Activated CD8-positive, alpha-beta T cell treated with anti-CD3 and anti-CD28 coated beads, Interleukin-2, amount 10 ng/mL, durations not matched to agents 7 days and 5 days (primary cell): Measurements from ENCODE around the gene SDF2L1. TPM values are rescaled to one million over a fixed set of nuclear protein-coding genes. Genes with fewer than 3 reads are reported as not detected.

ENCODE experiments used
- ATAC-seq: fragments of 150-1000 bp; cut with Tn5 transposase; one replicate; pipeline ENCODE4 v1.10.0; 2021; ENCODE audit warnings: moderate library complexity
- CTCF ChIA-PET: fragments of 350-600 bp; sonication (Branson Sonifier 250); formaldehyde crosslinking; loops from one replicate; lab custom pipeline; 2021; ENCODE audit warnings: antibody characterized with exemption; lab: Charles Lee
- POLR2A ChIA-PET: fragments of 350-600 bp; sonication (Branson Sonifier 250); formaldehyde crosslinking; loops from one replicate; lab custom pipeline; 2021; ENCODE audit warnings: antibody characterized with exemption; lab: Charles Lee
- DNase-seq: peaks from one replicate; pipeline ENCODE4 v3.0.0-alpha.2; 2020
- H3K27ac Mint-ChIP-seq: one replicate; pipeline ENCODE4 v1.8.0; 2021; ENCODE audit warnings: mild to moderate bottlenecking, mixed read lengths
- H3K27me3 Mint-ChIP-seq: one replicate; pipeline ENCODE4 v1.8.0; 2021; ENCODE audit warnings: low read depth, mixed read lengths
- H3K36me3 Mint-ChIP-seq: one replicate; pipeline ENCODE4 v1.8.0; 2021; ENCODE audit warnings: low read depth, mixed read lengths
- H3K4me1 Mint-ChIP-seq: one replicate; pipeline ENCODE4 v1.8.0; 2021; ENCODE audit warnings: low read depth, mixed read lengths
- H3K4me3 Mint-ChIP-seq: one replicate; pipeline ENCODE4 v1.8.0; 2021; ENCODE audit warnings: mild to moderate bottlenecking, mixed read lengths
- H3K9me3 Mint-ChIP-seq: one replicate; pipeline ENCODE4 v1.8.0; 2022; ENCODE audit warnings: mixed read lengths; ENCODE audit not compliant: insufficient read depth
- total RNA-seq, 2 experiments: library from RNA; stranded (reverse); gene quantifications; one replicate each; pipeline ENCODE4 v1.2.3, GENCODE V29; 2021

SDF2L1 gene
- total RNA-seq, 2 experiments from 2014 or later, result 85.9 to 86.4 TPM

DNA sequence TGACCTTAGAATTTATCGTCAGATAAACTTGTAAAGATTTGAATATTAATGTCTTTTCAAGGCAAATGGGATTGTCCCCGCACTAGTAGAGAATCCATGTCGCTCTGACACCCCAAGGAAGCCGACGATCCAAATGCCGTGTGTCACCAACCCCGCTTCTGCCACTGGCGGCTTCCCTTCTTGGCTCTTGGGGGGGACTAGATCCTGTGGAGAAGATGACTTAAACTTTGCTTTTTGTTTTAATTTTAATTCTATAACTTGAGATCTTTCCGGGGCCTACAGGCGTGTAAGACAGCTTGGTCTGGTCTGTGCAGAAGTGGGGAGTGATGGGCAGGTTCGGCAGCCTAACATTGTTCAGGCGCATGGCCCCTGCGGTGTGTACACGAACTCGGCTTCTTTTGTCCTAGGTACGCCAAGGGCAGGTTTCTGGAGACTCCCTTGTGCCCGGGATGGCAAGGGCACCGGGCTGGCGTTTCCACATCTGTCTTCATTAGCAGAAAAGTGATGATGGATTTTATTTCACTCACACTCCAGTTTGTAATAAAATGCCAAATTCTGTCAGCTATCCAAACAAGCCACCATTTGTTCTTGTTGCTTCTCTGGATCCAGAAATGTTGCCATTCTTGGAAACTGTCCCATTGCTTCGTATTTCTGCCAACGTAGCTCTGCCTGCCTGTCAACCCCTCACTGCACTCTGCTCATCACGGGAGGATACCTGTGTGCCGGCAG, 19.0 kb upstream of the SDF2L1 start:
- peaks cover 23% of the 10 kb centered on the region for H3K4me1 Mint-ChIP-seq
- CTCF ChIA-PET, result interaction anchor here (0.8 to 2.0 kb wide), 3 partner anchors 19 to 24 kb away, joined by 3 to 12 read pairs (median 4); partner anchors contain the start of gene SDF2L1
- peaks cover 42% of the 10 kb centered on the region for H3K36me3 Mint-ChIP-seq
- no peaks in the 10 kb centered on the region for H3K27me3 Mint-ChIP-seq
- DNase-seq, result no peak
- no peak overlapping the region for H3K4me3 Mint-ChIP-seq
- H3K9me3 Mint-ChIP-seq, result no peaks in the 10 kb centered on the region
- POLR2A ChIA-PET, result no interaction called here
- H3K27ac Mint-ChIP-seq, result no peak overlapping the region
- ATAC-seq, result no peak

DNA sequence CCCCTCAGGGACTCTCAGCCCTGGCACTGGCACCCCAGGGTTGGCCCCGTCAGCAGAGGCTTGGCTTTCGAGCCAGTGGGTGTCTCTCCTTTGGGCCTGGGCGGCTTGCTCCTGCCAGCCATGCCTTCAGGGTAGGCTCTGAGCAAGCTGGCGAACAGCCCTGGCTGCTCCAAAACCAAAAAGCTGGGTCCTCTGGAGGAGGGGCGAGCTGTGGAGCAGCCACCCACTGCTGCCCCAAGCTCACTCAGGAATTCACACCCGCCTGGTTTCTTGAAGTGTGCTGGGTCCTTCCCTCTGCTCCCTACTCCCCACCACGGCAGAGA, 18.5 kb upstream of the SDF2L1 start:
- ATAC-seq, result no peak
- no peak for DNase-seq
- ChIA-PET CTCF (interaction anchor here (0.8 to 2.0 kb wide), 2 partner anchors 19 to 23 kb away, joined by 3 to 12 read pairs; partner anchors contain the start of gene SDF2L1), POLR2A (no interaction called here)
- H3K9me3 Mint-ChIP-seq, result no peaks in the 10 kb centered on the region
- no peak overlapping the region for H3K4me3 Mint-ChIP-seq
- peaks cover 28% of the 10 kb centered on the region for H3K4me1 Mint-ChIP-seq
- peaks cover 47% of the 10 kb centered on the region for H3K36me3 Mint-ChIP-seq
- no peaks in the 10 kb centered on the region for H3K27me3 Mint-ChIP-seq
- H3K27ac Mint-ChIP-seq, result no peak overlapping the region

- Mint-ChIP-seq H3K27me3 (no peaks in the 10 kb centered on the region), H3K4me1 (peaks cover 30% of the 10 kb centered on the region), H3K9me3 (no peaks in the 10 kb centered on the region), H3K36me3 (peaks cover 49% of the 10 kb centered on the region), H3K4me3 (no peak overlapping the region), H3K27ac (peak overlapping the region; percentile 61)
- ChIA-PET POLR2A (no interaction called here), CTCF (interaction anchor here (0.6 to 2.0 kb wide), 2 partner anchors 18 to 43 kb away, joined by 3 to 12 read pairs; partner anchors contain the start of gene SDF2L1)
- DNase-seq (peak; percentile 50), ATAC-seq (no peak)
These were observed 17.8 kb upstream of the SDF2L1 start for GRCh38 chr22:21624120-21624879.

DNA sequence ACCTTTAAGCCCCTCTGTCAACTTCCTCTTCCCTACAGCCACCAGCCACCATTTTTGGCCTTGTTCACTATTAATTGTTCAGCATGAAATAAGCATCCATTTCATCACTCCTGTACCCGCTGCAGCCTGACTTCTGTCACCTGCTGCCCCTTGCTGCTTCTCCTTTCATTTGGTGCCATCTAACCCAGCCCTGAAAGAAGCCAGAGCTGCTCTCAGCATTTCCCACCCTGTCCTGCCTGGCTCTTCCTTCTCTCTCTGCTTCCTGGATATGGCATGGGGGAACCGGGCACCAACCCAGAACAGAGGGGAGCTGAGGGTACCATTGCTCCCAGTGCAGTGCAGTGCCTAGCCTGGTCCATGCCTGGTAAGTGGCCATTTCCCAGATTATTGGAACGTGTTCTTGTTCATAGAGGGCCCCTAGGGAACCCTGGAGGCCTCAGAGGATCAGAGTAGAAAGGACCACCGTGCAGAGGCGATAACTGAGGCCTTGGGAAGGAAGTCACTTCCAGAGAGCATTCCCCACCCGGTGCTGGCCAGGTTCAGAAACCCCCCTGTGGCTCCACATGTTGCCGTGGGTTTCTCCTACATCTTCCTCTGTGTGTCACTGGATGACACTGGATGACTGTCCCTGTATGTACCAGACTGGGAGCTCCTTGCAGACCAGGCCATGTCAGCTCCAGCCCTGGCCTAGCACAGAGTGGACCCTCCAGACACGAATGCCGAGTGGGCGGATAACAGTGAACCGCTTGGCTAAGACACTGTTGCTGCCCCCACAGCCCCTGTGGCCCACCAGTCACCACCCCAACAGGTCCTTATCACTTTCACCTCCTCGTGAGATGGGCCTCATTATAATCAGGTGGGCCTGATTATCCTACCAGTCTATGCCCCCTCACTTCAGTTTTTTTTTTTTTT, 17.0 kb upstream of the SDF2L1 start:
- ATAC-seq (no peak), DNase-seq (no peak)
- CTCF ChIA-PET, result interaction anchor here (0.6 to 13.1 kb wide), 3 partner anchors 17 to 44 kb away, joined by 3 to 304 read pairs (median 12); partner anchors contain the start of gene SDF2L1
- H3K9me3 Mint-ChIP-seq, result no peaks in the 10 kb centered on the region
- peaks cover 30% of the 10 kb centered on the region for H3K4me1 Mint-ChIP-seq
- no peak overlapping the region for H3K4me3 Mint-ChIP-seq
- H3K27me3 Mint-ChIP-seq, result no peaks in the 10 kb centered on the region
- POLR2A ChIA-PET, result no interaction called here
- H3K36me3 Mint-ChIP-seq, result peaks cover 47% of the 10 kb centered on the region
- peak overlapping the region; percentile 61 for H3K27ac Mint-ChIP-seq

- DNase-seq (no peak), ATAC-seq (no peak)
- Mint-ChIP-seq H3K27me3 (no peaks in the 10 kb centered on the region), H3K4me3 (no peak overlapping the region), H3K4me1 (peaks cover 35% of the 10 kb centered on the region), H3K9me3 (no peaks in the 10 kb centered on the region), H3K27ac (peak overlapping the region; percentile 54), H3K36me3 (peaks cover 47% of the 10 kb centered on the region)
- CTCF ChIA-PET, result interaction anchor here (13.1 kb wide), 1 partner anchor 18 kb away, joined by 304 read pairs; the partner anchor contains the start of gene SDF2L1
- POLR2A ChIA-PET, result interaction anchor here (0.7 kb wide), 1 partner anchor 32 kb away, joined by 3 read pairs; no protein-coding TSS in a partner anchor
These were observed 15.9 kb upstream of the SDF2L1 start for GRCh38 chr22:21626073-21626734.

GRCh38 chr22:21626735-21627469, 15.2 kb upstream of the SDF2L1 start:
- ATAC-seq, result no peak
- Mint-ChIP-seq H3K9me3 (no peaks in the 10 kb centered on the region), H3K4me3 (no peak overlapping the region), H3K4me1 (peaks cover 38% of the 10 kb centered on the region), H3K27me3 (no peaks in the 10 kb centered on the region), H3K27ac (peak overlapping the region; percentile 54), H3K36me3 (peaks cover 44% of the 10 kb centered on the region)
- CTCF ChIA-PET, result interaction anchor here (13.1 kb wide), 1 partner anchor 18 kb away, joined by 304 read pairs; the partner anchor contains the start of gene SDF2L1
- POLR2A ChIA-PET, result interaction anchor here (0.7 kb wide), 1 partner anchor 31 kb away, joined by 3 read pairs; no protein-coding TSS in a partner anchor
- no peak for DNase-seq

DNA sequence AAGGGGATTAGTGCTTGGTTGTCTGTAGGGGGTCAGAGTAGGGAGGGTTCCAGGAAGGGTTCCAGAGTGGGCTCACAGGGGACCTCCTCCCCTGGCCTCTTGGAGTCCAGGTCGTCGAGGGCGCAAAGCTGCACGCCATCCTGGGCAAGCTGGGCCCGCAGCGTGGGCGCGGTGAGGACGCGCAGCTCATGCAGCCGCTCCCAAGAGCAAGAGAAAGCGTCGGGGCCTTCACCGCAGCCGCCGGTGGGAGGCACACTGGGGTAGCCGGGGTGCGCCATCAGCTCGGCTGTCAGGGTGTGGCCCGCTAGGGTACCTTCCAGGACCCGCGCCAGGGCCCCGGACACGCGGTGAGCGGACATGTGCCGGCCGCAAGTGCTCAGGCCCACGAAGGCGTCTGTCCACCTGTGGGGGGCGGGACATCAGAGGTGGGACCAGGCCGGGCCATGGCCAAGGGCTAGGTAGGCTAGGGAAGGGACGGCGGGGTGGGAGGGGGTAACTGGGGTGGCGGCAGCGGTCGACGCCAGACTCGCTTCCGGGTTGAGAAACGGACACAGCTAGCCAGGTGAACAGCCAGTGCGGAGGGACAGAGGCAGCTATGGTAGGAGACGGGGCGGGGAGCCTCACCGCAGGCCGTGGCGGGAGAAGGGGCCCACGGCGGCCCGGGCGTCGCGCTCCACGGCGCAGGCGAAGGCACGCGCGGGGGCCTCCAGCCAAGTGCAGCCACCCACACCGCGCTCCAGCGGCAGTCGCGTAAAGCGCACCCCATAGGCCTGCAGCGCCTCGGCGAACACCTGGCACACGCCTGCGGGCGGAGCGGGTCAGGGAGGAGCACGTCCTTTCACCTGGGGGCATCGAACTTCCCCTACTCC, 13.5 kb upstream of the SDF2L1 start:
- Mint-ChIP-seq H3K4me1 (peaks cover 46% of the 10 kb centered on the region), H3K36me3 (peaks cover 32% of the 10 kb centered on the region), H3K27me3 (no peaks in the 10 kb centered on the region), H3K27ac (peak overlapping the region; percentile 94), H3K9me3 (no peaks in the 10 kb centered on the region), H3K4me3 (peak overlapping the region; percentile 87)
- CTCF ChIA-PET, result interaction anchor here (0.6 to 13.1 kb wide), 20 partner anchors 9 to 1235 kb away, joined by 3 to 304 read pairs (median 4); partner anchors contain the start of genes SDF2L1 and UBE2L3
- DNase-seq (no peak), ATAC-seq (peak; percentile 16)
- POLR2A ChIA-PET, result interaction anchor here (0.7 to 3.9 kb wide), 12 partner anchors 9 to 60 kb away, joined by 3 to 62 read pairs (median 6); partner anchors contain the start of gene SDF2L1

DNA sequence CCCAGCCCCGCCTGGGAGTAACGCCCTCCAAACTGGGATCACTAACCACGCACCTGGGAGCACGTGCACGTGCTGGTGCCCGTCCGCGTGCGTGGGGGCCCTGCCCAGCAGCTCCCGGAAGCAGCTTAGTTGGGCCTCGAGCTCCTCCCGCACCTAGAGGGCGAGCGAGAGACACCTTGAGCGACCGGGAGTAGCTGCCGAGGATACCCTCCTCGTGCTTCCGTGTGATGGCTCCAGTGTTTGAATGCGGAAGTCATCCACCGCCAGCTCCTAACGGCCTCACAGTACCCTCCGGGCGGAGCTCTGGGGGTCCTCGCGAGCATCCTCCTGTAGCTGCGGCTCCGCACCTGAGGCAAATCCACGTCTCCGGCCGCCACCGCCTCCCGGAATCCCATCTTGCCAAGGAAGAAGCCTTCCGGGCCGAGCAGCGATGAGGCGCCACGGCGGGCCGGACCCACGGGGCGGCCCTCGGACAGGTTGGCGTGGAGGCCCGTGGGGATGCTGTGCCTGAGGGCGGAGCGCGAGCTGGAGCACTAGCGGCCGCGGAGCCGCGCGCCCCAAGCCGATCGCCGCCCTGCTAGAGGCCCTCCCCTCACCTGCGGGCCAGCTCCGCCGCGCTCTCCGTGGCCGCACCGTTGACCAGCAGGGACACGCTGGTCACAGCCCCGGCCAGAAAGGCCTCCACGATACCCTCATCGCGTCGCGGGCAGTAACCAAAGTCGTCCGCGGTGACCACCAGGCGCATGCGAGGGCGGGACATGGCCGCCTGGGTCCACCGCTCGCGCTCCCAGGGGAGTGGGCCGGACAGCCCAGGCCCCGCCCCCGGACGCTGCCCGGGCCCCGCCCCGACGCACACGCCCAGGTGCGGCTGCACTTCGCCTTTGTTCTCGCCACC, 12.6 kb upstream of the SDF2L1 start, which contains the start of gene YDJC:
Gene YDJC (minus strand): TSS at position 768 of the 895 bp plus-strand sequence. CDS start 8 bp downstream, at position 760.
- Mint-ChIP-seq H3K27ac (peak within 1 kb of the TSS; percentile 95), H3K36me3 (peaks cover 28% of the 10 kb centered on the region), H3K4me3 (peak within 1 kb of the TSS; percentile 87), H3K9me3 (no peaks in the 10 kb centered on the region), H3K4me1 (peaks cover 46% of the 10 kb centered on the region), H3K27me3 (no peaks in the 10 kb centered on the region)
- DNase-seq (peak; percentile 95), ATAC-seq (peak; percentile 88)
- ChIA-PET POLR2A (interaction anchor here (0.7 to 3.9 kb wide), 12 partner anchors 8 to 61 kb away, joined by 3 to 62 read pairs (median 6); partner anchors contain the start of gene SDF2L1), CTCF (interaction anchor here (0.6 to 13.1 kb wide), 23 partner anchors 10 to 1236 kb away, joined by 3 to 304 read pairs (median 4); partner anchors contain the start of genes SDF2L1 and UBE2L3)
